Esophagus muscularis mucosa (tissue), 4 donors: ENCODE results near the gene CD300LF.

Experiments used
- CTCF ChIP-seq, 3 experiments: fragments of 200-600 bp in 2 of 3; fragments of 450-650 bp in 1 of 3; sonication (generic) in 2 of 3; IDR thresholded peaks; one replicate each; pipeline ENCODE4 v1.5.1; 2017 to 2019; ENCODE audit warnings: antibody characterized with exemption in 3 of 3, mild to moderate bottlenecking in 2 of 3, moderate library complexity in 1 of 3
- EP300 ChIP-seq: sonication (generic); formaldehyde crosslinking; IDR thresholded peaks from one replicate; pipeline ENCODE4 v1.6.1; 2017; ENCODE audit warnings: antibody characterized with exemption
- POLR2A ChIP-seq: fragments of 450-650 bp; IDR thresholded peaks from one replicate; pipeline ENCODE4 v1.6.1; 2017; ENCODE audit warnings: antibody characterized with exemption, moderate library complexity, mild to moderate bottlenecking, low read depth
- POLR2AphosphoS5 ChIP-seq, 2 donors: sonication (generic); formaldehyde crosslinking; IDR thresholded peaks; one replicate each; pipeline ENCODE4 v1.6.1; 2017; ENCODE audit warnings: antibody characterized with exemption in 2 of 2

- no peak for TF ChIP-seq CTCF (IDR thresholded peaks at IDR 0.05)
- no peak for TF ChIP-seq EP300
- TF ChIP-seq POLR2A = no peak
- TF ChIP-seq POLR2AphosphoS5 (IDR thresholded peaks at IDR 0.05) = no peak
Observed at GRCh38 chr17:74704544-74704943, 8.2 kb downstream of the CD300LF start.
